M059J (cell line): ENCODE data around the gene ARRDC2. TPM values are rescaled to one million over a fixed set of nuclear protein-coding genes. Genes with fewer than 3 reads are reported as not detected.
"Not testable (repeated sequence)": the region's sequence is repeated elsewhere in the genome, so short reads cannot be mapped to it uniquely, and the experiment has no call there.

ENCODE experiments used
- DNase-seq: peaks from one replicate; pipeline ENCODE4 v3.0.0-alpha.2; 2012; ENCODE audit warnings: low read depth
- total RNA-seq: library from RNA; depleted of rRNA; stranded (reverse); fragments of >200 nt; shearing (Covaris generic); gene quantifications from 2 replicates; pipeline ENCODE4 v1.2.3, GENCODE V29; 2014

Gene ARRDC2
- total RNA-seq, 1 experiment from 2014 or later, result 12.8 TPM

DNA sequence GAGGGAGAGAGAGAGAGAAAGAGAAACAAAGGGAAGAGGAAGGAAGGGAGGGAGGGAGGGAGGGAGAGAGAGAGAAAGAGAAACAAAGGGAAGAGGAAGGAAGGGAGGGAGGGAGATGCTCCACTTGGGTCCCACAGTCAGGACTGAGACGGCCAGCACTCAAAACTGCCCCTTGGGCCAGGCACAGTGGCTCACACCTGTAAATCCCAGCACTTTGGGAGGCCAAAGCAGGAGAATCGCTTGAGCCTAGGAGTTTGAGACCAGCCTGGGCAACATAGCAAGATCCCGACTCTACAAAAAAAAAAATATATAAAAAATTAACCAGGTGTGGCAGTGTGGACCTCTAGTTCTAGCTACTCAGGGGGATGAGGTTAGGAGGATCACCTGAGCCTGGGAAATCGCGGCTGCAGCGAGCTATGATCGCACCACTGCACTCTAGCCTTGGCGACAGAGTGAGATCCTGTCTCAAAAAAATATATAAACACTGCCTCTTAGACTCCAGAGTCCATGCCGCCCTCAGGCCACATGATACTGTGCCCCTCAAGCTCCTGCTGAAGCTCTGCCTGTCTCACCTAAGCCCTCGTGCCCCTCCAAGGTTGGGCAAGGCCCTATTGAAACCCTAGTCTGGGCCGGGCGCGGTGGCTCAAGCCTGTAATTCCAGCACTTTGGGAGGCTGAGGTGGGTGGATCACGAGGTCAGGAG is 8.4 kb downstream of the ARRDC2 start:
- no peak for DNase-seq

DNA sequence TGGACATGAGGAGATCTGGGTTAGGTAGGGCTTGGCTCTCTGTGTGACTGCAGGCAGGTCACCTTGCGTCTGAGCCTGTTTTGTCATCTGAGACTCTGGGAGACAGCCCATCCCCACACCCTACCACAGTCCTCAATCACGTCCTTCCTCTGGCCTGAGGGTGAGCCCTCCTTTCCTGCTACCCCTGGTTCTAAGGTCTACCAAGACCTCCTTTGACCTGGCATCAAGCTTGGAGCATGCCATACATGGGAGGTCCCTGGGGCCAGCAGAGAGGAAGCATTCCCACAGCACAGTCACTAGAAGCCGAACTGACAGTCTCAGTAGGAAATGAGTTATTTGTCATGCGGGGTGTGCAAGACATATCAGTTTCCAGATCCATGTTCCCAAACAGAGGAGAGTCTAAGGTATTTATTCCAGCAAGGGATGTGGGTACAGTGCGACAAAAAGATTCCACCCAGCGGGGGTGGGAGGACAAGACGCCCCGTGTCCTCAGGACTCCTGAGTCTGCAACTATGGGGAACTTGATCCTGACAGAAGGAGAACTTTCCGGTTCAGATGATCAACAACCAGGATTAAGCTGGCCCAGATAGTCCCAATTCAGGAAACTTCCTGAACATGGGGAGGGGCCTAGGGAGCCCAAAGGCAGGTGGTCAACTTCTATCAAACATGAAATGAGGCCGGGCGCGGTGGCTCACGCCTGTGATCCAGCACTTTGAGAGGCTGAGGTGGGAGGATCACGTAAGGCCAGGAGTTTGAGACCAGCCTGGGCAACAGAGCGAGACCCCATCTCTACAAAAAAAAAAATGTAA is 9.5 kb downstream of the ARRDC2 start:
- peak; percentile 26 for DNase-seq

DNA sequence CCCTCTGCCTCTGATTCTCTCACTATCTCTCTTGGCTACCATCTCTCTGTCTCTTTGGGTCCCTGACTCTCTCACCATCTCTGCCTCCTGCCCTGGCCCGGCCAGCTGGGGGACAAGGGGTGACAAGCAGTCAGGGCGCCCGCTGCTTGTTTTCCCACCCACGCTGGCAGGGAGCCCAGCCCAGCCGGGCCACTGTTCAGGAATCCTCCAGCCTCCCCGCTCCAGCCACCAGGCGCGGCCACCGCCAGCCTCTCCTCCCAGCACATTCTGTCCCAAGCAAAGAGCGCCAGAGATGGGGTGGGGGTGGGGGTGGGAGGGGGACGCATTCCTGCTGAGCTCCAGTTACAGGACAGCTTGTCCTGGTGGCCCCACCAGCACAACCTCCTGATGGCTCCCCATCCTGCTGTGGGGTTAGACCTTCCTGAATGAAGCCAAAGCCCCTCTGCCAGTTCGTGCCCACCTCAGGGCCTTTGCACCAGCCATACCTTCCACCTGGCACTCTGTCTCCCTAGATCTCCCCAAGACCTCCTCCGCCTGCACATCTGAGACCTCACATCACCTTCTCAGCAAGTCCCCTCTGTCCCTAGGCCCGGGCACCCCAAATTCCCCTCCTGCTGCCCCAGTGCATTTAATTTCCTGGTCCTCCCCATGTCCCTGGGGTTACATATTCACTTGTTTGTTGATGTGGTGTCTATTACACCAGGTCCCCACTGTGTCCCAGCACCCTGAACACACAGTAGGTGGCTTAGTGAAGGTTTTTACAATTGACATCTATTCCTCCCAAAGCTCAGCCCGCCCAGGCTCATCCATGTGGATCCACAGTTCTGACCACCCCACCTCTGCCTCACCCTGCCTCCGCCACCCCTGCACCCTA is 12.5 kb downstream of the ARRDC2 start:
- DNase-seq, result peak; percentile 59

DNA sequence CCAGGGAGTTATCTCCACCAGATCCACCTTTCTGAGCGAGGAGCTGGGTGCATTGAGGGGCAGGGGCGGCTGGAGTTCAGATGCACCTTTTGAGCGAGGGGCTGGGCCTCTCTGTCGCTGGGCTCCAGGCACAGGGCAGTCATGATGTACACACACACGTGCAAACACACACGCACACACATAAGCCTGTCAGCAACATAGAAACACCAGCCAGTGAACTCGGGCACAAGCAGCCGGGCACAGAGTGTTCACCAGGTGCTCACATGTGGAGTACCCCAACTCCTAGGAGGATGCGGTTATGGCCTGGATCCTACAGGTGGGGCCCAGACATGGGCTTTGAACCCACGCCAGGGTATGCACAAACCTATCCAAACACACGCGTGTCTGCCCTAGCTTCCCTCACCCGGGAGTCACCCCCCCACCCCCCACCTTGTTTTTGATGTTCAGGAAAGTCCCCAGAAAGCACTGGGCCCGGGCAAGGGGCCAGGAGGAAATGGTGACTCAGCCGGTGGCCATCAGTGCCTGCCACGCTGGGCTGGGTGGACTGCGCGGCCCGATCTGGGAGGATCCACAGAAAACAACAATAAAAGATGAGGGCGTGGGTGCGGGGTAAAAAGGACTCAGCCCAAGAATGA is 13.3 kb downstream of the ARRDC2 start:
- peak; percentile 92 for DNase-seq

DNA sequence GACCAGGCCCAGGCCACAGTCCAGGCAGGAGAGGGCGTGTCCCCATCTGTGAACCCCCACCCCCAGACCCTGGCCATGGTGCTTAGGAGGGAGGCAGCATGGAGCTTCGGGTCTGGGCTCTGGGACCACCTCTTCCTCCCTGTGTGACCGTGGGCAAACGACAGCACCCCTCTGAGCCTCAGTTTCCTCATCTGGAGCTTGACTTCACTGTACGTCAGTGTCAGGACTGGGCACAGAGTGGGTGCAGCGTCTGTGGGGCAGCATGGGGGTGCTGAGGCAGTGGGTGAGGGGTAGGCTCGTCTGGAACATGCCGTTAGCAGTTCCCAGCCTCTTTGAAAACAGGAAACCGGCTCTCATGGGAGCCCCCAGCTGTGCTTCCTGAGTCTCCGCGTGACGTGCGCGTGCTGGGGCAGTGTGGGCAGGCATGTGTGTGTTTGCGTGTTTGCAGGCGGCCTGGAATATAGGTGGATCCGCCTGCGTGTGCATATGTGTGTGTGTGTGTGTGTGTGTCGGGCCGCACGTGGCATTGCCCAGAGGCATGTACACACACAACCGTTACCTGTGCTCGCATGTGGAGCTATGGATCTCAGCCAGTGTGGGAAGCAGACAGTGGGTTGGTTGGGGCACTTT is 15.8 kb downstream of the ARRDC2 start:
- DNase-seq, result no peak

DNA sequence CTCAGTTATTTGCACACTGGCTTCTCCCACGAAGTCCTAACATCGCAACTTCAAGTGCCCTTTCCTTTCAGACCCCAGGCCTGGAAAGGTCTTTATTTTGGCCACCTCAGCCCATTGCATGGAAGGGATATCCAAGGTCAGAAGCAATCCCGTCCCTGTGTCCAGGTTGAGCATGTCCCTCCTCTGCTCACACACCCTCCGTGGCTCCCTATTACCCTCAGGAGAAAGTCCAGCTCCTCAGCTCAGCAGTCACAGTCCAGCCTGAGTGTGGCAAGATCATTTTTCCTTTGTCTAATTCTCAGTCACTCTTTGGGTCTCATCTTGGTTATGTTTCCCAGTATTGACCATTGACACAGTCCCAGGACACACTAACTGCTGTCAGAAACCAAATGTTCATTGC is 19.2 kb downstream of the ARRDC2 start:
- no peak for DNase-seq

DNA sequence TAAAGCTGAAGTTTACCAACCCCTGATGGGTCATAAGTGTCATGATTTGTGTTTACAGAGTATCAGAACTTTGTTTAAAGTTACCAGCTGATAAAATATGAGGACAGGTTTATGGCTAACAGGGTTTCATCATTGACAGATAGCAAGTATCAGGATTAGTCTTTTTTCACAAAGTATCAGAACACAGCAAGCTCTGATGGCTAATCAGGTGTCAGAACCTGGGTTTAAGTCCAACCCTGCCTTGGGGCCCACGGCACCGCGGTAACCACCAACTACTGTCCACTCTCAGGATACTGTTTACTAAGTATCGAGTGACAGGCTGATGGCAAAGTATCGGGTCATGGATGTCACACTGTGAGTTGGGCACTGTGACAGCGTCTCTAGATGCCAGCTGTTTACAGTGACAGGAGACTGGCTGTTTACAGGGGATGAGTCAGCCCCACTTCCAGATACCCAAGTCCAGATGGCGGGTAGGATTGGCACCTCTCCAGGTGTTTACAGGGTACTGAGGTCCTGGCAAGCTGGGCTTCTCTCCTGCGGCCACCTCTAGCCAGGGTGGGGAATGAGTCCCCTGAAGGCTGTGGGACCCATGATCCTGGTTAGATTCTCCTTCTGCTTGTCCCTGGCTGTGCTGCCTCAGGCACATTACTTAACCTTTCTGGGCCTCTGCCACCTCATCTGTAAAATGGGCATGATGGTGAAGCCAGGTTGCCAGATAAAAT is 21.8 kb downstream of the ARRDC2 start:
- DNase-seq, result peak; percentile 85

DNA sequence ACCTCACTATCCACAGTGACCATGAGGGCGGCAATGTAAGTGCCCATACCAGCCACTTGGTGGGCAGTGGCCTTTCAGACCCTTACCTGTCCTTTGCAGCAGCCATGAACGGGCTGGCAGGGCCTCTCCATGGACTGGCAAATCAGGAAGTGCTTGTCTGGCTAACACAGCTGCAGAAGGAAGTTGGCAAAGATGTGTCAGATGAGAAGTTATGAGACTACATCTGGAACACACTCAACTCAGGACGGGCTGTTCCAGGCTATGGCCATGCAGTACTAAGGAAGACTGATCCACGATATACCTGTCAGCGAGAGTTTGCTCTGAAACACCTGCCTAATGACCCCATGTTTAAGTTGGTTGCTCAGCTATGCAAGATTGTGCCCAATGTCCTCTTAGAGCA is 23.4 kb downstream of the ARRDC2 start:
- DNase-seq, result not testable (repeated sequence)

DNA sequence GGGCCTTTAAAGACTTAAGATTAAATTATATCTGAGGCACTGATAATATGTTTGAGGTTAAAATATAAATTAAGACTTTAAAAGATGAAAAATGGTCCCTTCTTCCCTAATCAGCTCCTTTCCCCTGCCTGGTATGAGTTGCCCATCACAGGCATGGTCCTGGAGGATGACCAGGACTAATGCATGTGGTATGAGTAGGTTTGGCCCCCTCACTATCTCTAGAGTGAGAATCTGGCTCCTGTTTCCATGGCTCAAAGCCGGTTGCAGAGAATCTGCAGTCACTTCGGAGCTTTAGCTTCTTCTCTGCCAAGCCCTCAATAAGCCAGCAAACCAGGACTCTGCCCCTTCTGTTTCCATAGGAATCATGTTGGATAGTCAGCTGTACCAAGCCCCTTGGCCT is 24.1 kb downstream of the ARRDC2 start:
- DNase-seq, result not testable (repeated sequence)

DNA sequence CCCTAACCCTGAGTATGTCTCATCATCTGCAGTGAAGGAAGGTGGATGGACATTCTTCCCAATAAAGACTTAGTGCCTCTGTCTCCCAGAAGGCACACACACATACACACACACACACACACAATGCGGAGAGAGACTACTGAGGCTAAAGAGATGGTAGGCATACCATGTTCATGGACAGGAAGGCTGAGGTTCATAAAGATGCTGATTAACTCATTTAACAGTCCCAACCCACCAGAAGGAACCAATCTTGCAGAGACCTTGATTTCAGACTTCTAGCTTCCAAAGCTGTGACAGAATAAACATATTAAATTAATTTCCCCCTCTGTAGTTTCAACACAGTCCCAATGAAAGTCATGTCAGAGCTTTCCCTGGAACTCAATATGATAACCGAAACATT is 33.1 kb downstream of the ARRDC2 start:
- DNase-seq, result no peak

DNA sequence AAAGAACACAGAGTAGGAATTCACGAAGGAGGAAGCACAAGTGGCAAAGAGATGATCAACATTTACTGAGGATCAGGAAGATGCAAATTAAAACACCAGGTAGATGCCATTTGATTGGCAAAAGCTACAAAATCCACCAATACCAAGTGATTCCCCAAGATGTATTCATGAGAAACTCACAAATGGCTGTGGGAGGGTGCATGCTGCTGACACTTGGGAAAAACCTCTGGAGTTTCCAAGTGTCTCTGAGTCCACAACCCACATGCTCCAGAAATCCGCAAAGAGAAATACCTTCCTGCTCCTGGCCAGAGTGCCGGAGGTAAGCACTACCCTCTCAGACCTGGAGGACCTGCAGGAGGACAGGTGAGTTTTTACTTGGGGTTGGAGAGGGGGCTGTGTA is 35.7 kb downstream of the ARRDC2 start:
- no peak for DNase-seq

DNA sequence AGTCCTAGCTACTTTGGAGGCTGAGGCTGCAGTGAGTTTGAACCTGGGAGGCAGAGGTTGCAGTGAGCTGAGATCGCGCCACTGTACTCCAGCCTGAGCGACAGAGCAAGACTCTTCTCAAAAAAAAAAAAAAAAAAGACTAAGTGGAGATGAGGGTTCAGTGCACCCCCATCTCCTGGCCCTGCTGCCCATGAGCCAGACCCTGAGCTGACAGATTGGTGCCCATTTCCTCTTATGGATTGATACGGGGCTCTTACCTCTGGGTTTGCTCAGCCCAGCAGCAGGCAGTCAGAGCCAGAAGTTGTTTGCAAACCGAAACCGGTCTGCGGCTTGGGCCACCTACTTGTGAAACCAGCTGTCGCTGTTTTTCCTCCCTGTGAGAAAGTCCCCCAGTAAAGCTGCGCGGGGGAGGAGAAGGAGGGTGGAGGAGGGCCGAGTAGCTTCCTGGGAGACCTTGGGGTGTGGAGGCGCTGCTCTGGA is 36.9 kb downstream of the ARRDC2 start:
- DNase-seq, result peak; percentile 90

DNA sequence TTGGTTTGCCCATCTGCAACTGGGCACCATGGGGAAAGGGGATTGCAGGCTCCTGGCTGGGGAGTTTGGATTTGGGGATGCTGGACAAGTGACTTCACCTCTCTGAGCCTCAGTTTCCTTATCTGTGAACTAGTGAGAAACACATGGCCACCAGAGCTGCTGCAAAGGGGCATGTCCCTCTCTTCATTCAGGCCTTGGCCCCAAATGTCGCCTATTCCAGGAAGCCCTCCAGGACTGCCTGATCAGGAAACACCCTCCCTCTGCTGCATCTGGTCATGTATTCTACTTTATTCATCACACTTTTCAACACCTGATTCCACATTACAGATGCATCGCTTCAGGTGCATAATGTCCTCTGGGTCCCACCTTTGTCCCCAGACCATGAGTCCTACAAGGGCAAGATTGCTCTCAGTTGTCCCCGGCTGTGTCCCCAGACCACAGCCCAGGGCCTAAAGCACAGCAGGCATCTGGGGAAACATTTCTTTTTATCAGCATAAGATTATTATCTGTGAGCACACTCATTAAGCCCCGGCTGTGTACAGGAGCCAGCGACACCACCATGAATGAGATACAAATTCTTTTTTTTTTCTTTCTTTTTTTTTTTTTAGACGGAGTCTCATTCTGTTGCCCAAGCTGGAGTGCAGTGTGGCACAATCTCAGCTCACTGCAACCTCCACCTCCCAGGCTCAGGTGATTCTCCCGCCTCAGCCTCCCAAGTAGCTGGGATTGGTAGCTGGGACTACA is 37.5 kb downstream of the ARRDC2 start:
- no peak for DNase-seq

DNA sequence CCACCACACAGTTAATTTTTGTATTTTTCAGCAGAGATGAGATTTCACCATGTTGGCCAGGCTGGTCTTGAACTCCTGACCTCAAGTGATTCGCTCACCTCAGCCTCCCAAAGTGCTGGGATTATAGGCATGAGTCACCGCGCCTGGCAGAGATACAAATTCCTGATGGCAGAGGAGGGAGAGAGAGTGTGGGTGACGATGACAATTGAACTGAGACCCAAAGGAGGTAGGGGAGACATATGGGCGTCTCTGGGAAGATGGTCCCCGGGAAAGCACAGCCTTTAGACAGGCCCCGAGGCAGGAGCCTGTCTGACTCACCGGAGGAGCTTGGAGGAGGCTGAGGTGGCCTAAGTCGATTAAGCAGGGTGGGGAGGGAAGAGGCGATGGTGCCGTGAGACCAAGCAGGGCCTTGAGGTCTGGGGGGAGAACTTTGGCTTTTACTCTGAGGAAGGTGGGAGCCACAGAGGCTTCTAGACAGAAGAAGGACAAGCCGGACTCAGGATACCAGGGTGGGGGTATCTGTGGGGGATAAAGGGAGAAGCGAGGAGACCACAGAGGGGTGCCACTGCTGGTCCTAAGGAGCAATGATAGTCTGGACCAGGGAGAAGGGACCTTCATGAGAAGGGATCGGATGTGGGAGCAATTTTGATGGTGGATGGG is 38.2 kb downstream of the ARRDC2 start:
- peak; percentile 99 for DNase-seq

DNA sequence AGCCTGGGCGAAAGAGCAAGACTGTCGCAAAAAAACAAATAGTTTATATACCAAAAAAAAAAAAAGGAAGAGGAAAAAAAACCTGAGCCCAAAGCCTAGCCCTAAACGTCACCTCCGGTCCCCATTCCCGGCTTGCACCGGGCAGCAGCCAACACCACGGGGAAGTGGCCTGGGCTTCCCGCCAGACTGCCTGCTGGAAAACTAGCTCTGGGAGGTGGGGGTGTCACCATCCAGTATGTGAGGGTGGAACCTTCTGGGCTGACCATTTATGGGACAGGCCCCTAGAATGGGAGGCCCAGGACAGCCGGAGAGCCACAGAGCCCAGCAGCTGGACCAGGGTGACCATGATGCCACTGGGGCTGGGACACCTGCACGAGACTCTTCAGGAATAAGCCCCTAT is 41.4 kb downstream of the ARRDC2 start:
- peak; percentile 80 for DNase-seq

DNA sequence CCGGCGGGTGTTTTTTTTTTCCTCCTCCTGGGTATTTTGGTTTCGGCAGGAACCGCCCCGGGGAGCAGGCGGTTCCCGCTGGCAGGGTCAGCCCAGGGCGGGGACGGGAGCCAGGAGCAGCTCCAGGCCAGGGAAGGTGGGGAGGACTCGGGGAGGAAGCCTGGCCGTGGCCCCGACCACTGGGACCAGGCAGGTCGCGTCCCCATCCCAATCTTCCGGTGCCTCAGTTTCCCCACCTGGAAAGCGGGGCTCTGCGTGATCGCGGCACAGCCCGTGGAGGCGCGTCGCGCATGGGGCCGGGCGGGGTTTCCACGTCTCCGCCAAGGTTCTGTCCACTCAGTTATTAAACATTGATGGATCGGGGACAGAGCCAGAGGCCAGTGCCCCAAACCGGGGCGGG is 43.9 kb downstream of the ARRDC2 start:
- DNase-seq, result no peak

DNA sequence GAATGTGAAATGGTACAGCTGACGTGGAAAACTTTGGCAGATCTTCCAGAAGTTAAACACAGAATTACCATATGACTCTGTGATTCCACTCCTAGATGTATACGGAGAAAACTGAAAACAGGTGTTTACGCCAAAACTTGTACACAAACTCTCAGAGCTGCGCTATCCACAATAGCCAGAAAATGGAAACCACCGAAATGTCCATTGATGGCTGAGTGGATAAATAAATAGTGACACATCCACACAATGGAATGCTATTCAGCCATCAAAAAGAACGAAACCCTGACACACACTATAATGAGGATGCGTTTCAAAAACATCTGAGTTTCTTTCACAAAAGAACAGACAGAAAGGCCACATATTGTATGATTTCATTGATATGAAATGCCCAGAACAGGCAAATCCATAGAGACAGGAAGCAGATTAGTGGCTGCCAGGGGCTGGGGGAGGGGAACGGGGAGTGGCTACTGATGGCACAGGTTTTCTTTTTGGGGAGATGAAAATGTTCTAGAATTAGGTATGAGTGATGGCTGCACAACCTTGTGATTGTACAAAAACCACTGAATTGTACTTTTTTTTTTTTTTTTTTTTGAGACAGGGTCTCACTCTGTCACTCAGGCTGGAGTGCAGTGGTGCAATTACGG is 45.7 kb downstream of the ARRDC2 start:
- peak; percentile 55 for DNase-seq

DNA sequence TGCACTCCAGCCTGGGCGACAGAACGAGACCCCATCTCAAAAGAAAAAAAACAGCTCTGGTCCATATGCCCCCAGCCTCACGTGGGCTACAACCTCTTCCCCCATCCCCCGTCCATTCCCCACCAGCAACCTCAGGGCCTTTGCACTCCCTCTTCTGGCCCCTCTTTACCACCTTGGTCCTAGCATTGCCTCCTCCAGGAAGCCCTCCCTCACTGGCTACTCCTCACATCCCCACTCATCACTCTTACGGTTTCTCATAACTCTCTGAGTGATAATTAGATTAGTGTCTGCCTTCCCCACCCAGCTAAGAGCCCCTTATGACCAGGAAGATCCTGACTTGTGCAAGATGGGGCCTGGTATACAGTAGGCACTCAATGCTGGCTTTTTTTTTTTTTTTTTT is 48.0 kb downstream of the ARRDC2 start:
- DNase-seq, result no peak

DNA sequence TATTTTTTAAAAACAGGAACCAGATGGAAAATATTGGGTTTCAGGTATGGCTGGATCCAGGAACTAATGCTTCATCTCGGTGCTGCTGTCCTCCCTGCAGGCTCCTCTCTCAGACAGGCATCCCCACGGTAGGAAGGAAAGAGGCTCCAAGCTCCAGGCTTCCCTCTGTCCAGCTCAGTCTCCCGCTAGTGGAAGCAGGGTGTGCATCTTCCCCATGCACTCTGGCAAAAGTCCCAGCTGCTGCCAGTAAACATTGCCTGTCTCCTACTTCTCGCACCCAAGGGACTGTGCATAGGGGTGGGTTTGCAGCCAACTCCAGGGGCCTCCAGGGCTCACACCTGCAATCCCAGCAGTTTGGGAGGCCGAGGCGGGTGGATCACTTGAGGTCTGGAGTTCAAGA is 49.6 kb downstream of the ARRDC2 start:
- peak; percentile 45 for DNase-seq
